OCI-LY3 (cell line): ENCODE data around the gene VWA3B.

ENCODE experiments used
- EZH2phosphoT487 ChIP-seq: fragments of 200-600 bp; shearing (Covaris generic); IDR thresholded peaks from 2 replicates; pipeline ENCODE4 v1.6.1; 2018; ENCODE audit warnings: antibody characterized with exemption, mixed run types, low read depth
- TF ChIP-seq, protein P1 (sequence below): fragments of 200-600, 300-600 bp; sonication (generic); IDR thresholded peaks from 2 replicates; pipeline ENCODE4 v1.5.1; 2014; ENCODE audit warnings: antibody characterized with exemption, low read length, low read depth

DNA sequence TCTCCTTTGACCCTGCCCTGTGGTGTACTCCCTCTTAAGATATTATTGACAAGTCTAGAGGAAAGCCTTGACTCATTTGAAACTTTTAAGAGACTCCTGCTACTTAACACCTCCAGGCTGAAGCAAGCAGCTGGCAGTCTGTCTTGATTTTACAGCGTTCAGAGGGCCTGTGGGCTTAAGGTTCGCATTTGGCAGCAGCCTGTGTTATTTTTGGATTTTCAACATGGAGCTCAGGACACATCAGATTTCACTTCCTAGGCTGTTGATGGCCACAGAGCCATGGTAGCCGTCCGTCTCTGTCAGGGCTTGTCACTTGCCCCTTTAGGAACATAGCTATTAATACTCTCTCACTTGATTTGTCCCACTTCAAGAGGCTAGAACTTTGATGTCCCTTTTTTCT lies 73.6 kb downstream of the VWA3B start:
- no peak for TF ChIP-seq EZH2phosphoT487
- TF ChIP-seq, protein P1, sequence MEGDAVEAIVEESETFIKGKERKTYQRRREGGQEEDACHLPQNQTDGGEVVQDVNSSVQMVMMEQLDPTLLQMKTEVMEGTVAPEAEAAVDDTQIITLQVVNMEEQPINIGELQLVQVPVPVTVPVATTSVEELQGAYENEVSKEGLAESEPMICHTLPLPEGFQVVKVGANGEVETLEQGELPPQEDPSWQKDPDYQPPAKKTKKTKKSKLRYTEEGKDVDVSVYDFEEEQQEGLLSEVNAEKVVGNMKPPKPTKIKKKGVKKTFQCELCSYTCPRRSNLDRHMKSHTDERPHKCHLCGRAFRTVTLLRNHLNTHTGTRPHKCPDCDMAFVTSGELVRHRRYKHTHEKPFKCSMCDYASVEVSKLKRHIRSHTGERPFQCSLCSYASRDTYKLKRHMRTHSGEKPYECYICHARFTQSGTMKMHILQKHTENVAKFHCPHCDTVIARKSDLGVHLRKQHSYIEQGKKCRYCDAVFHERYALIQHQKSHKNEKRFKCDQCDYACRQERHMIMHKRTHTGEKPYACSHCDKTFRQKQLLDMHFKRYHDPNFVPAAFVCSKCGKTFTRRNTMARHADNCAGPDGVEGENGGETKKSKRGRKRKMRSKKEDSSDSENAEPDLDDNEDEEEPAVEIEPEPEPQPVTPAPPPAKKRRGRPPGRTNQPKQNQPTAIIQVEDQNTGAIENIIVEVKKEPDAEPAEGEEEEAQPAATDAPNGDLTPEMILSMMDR: no peak
